OCI-LY3 (cell line): Measurements from ENCODE around the gene S100A5.

ENCODE experiments used
- H2AFZ ChIP-seq: fragments of 200-600, 300-600 bp; shearing (Covaris generic); 2 replicates; pipeline ENCODE4 v1.6.0; 2014; ENCODE audit warnings: antibody characterized with exemption, low read depth, low read length
- H3K27ac ChIP-seq: fragments of 200-600, 300-600 bp; sonication (generic); 2 replicates; pipeline ENCODE4 v1.5.1; 2014; ENCODE audit warnings: mild to moderate bottlenecking, low read length, moderate library complexity, mixed read lengths
- H3K27me3 ChIP-seq: fragments of 200-600, 300-600 bp; sonication (generic); 2 replicates; pipeline ENCODE4 v1.6.1; 2014; ENCODE audit warnings: low read depth, low read length, mixed read lengths
- H3K36me3 ChIP-seq: fragments of 200-600, 300-600 bp; sonication (generic); replicated peaks from 2 replicates; pipeline ENCODE3; 2014; ENCODE audit warnings: low read depth, low read length, mixed read lengths
- H3K4me1 ChIP-seq: fragments of 300-600, 200-600 bp; sonication (generic); 2 replicates; pipeline ENCODE4 v1.6.1; 2014; ENCODE audit warnings: low read length, mixed read lengths
- H3K4me2 ChIP-seq: fragments of 200-600, 300-600 bp; sonication (generic); 2 replicates; pipeline ENCODE4 v1.6.1; 2014; ENCODE audit warnings: low read length, mixed read lengths
- H3K4me3 ChIP-seq: fragments of 300-600, 200-600 bp; sonication (generic); 2 replicates; pipeline ENCODE4 v1.5.1; 2014; ENCODE audit warnings: antibody characterized with exemption, mild to moderate bottlenecking, low read length, moderate library complexity
- H3K79me2 ChIP-seq: fragments of 300-600, 200-600 bp; shearing (Covaris generic); 2 replicates; pipeline ENCODE4 v1.6.1; 2014; ENCODE audit warnings: mild to moderate bottlenecking, low read length, mixed read lengths
- H3K9ac ChIP-seq: fragments of 300-600, 200-600 bp; shearing (Covaris generic); 2 replicates; pipeline ENCODE4 v1.6.0; 2014; ENCODE audit warnings: mild to moderate bottlenecking, low read length, moderate library complexity
- H3K9me3 ChIP-seq: fragments of 200-600, 300-600 bp; shearing (Covaris generic); 2 replicates; pipeline ENCODE4 v1.6.1; 2014; ENCODE audit warnings: low read length, mixed read lengths; ENCODE audit not compliant: insufficient read depth
- H4K20me1 ChIP-seq: fragments of 200-600, 300-600 bp; sonication (generic); 2 replicates; pipeline ENCODE4 v1.6.1; 2016; ENCODE audit warnings: low read length, mixed read lengths; ENCODE audit not compliant: insufficient read depth
- CTCF ChIP-seq: fragments of 200-600, 300-600 bp; sonication (generic); IDR thresholded peaks from 2 replicates; pipeline ENCODE4 v1.5.1; 2014; ENCODE audit warnings: antibody characterized with exemption, low read length, low read depth
- EZH2phosphoT487 ChIP-seq: fragments of 200-600 bp; shearing (Covaris generic); IDR thresholded peaks from 2 replicates; pipeline ENCODE4 v1.6.1; 2018; ENCODE audit warnings: antibody characterized with exemption, mixed run types, low read depth

The S100A5 gene

GRCh38 chr1:153533689-153534201 is 7.0 kb downstream of the S100A5 start:
- no peak overlapping the region for H3K4me2 ChIP-seq
- H3K27ac ChIP-seq: no peak overlapping the region
- no peaks in the 10 kb centered on the region for H3K36me3 ChIP-seq
- H3K79me2 ChIP-seq: 0 out of 2 replicates have a peak, but pooled peaks cover 2% of the 10 kb centered on the region
- H3K4me1 ChIP-seq: peaks cover 29% of the 10 kb centered on the region
- H3K9ac ChIP-seq: no peak overlapping the region
- H4K20me1 ChIP-seq: no peaks in the 10 kb centered on the region
- no peak for TF ChIP-seq EZH2phosphoT487
- TF ChIP-seq CTCF: no peak
- H3K27me3 ChIP-seq: no peaks in the 10 kb centered on the region
- H3K9me3 ChIP-seq: no peaks in the 10 kb centered on the region
- H3K4me3 ChIP-seq: no peak overlapping the region
- no peak overlapping the region for H2AFZ ChIP-seq

- Histone ChIP-seq H3K36me3 (no peaks in the 10 kb centered on the region), H3K27ac (no peak overlapping the region), H3K4me1 (peaks cover 29% of the 10 kb centered on the region), H3K27me3 (no peaks in the 10 kb centered on the region), H2AFZ (no peak overlapping the region), H3K9me3 (no peaks in the 10 kb centered on the region), H3K9ac (no peak overlapping the region), H3K4me2 (peak overlapping the region; percentile 39), H4K20me1 (no peaks in the 10 kb centered on the region), H3K4me3 (no peak overlapping the region), H3K79me2 (0 out of 2 replicates have a peak, but pooled peaks cover 2% of the 10 kb centered on the region)
- TF ChIP-seq CTCF: peak; percentile 96
- no peak for TF ChIP-seq EZH2phosphoT487
Observed at GRCh38 chr1:153532769-153533599, 7.8 kb downstream of the S100A5 start.

- Histone ChIP-seq H3K36me3 (no peaks in the 10 kb centered on the region), H3K27me3 (no peaks in the 10 kb centered on the region), H3K27ac (no peak overlapping the region), H3K4me3 (no peak overlapping the region), H3K9me3 (no peaks in the 10 kb centered on the region), H3K4me1 (peaks cover 29% of the 10 kb centered on the region), H3K4me2 (no peak overlapping the region), H4K20me1 (no peaks in the 10 kb centered on the region), H3K9ac (no peak overlapping the region), H2AFZ (no peak overlapping the region), H3K79me2 (0 out of 2 replicates have a peak, but pooled peaks cover 2% of the 10 kb centered on the region)
- TF ChIP-seq EZH2phosphoT487 (no peak), CTCF (no peak)
Observed at GRCh38 chr1:153532181-153532580, 8.6 kb downstream of the S100A5 start.

GRCh38 chr1:153531638-153532037 is 9.1 kb downstream of the S100A5 start:
- Histone ChIP-seq H3K4me2 (no peak overlapping the region), H3K79me2 (0 out of 2 replicates have a peak, but pooled peaks cover 2% of the 10 kb centered on the region), H3K36me3 (no peaks in the 10 kb centered on the region), H2AFZ (no peak overlapping the region), H3K9me3 (no peaks in the 10 kb centered on the region), H4K20me1 (no peaks in the 10 kb centered on the region), H3K27ac (no peak overlapping the region), H3K4me1 (peaks cover 25% of the 10 kb centered on the region), H3K4me3 (no peak overlapping the region), H3K9ac (no peak overlapping the region), H3K27me3 (no peaks in the 10 kb centered on the region)
- TF ChIP-seq CTCF (no peak), EZH2phosphoT487 (no peak)
